SK-N-SH (cell line): Measurements from ENCODE around the gene TLX3. TPM values are rescaled to one million over a fixed set of nuclear protein-coding genes. Genes with fewer than 3 reads are reported as not detected.

Experiments used
- CTCF ChIA-PET: fragments of 300-600, 350-600 bp; formaldehyde crosslinking; extraction: SDS; loops from one replicate; lab custom pipeline; 2021; lab: Yijun Ruan, JAX
- POLR2A ChIA-PET: fragments of 350-600 bp; sonication (Branson Sonifier 250); formaldehyde crosslinking; extraction: SDS; loops from one replicate; lab custom pipeline; 2020; ENCODE audit warnings: antibody characterized with exemption, inconsistent platforms; lab: Yijun Ruan, JAX
- DNase-seq: peaks from one replicate; pipeline ENCODE4 v3.0.0; 2012
- H2AFZ ChIP-seq: fragments of 200-600 bp; sonication (generic); 2 replicates; pipeline ENCODE4 v1.8.1; 2016; ENCODE audit warnings: antibody characterized with exemption, mild to moderate bottlenecking, low read depth
- H3F3A ChIP-seq: fragments of 200-600 bp; sonication (generic); replicated peaks from 2 replicates; pipeline ENCODE3; 2016; ENCODE audit warnings: antibody characterized with exemption, mild to moderate bottlenecking; ENCODE audit not compliant: insufficient read depth
- H3K27ac ChIP-seq, 2 experiments: fragments of 200-500 bp in 1 of 2; fragments of 200-600 bp in 1 of 2; sonication (Bioruptor generic) in 1 of 2; sonication (generic), shearing (Covaris generic) in 1 of 2; 2 replicates each; pipeline versions ENCODE4 v1.5.1 to v1.6.1; 2014 to 2016; ENCODE audit warnings: low read depth in 2 of 2, inconsistent platforms in 1 of 2, low read length in 1 of 2, mild to moderate bottlenecking in 1 of 2, mixed read lengths in 1 of 2
- H3K27me3 ChIP-seq: fragments of 200-600 bp; sonication (generic), shearing (Covaris generic); 2 replicates; pipeline ENCODE4 v1.6.1; 2016; ENCODE audit warnings: mixed run types; ENCODE audit not compliant: insufficient read depth
- H3K36me3 ChIP-seq, 2 experiments: fragments of 200-500 bp in 1 of 2; fragments of 200-600 bp in 1 of 2; sonication (Bioruptor generic) in 1 of 2; sonication (generic) in 1 of 2; replicated peaks in 1 of 2; 2 replicates each; pipeline versions ENCODE3 to v1.5.1; 2014 to 2016; ENCODE audit warnings: low read length in 1 of 2, mild to moderate bottlenecking in 1 of 2; ENCODE audit not compliant: insufficient read depth in 2 of 2, control insufficient read depth in 1 of 2
- H3K4me1 ChIP-seq, 2 experiments: fragments of 200-500 bp in 1 of 2; fragments of 200-600 bp in 1 of 2; sonication (Bioruptor generic) in 1 of 2; sonication (generic), shearing (Covaris generic) in 1 of 2; 2 replicates each; pipeline versions ENCODE4 v1.5.1 to v1.6.1; 2014 to 2016; ENCODE audit warnings: low read depth in 1 of 2, low read length in 1 of 2, mixed run types in 1 of 2; ENCODE audit not compliant: insufficient read depth in 2 of 2, control insufficient read depth in 1 of 2
- H3K4me2 ChIP-seq: fragments of 200-600 bp; sonication (generic), shearing (Covaris generic); 2 replicates; pipeline ENCODE4 v1.6.1; 2017; ENCODE audit warnings: mixed run types
- H3K4me3 ChIP-seq, 2 experiments: fragments of 200-500 bp in 1 of 2; fragments of 200-600 bp in 1 of 2; sonication (Bioruptor generic) in 1 of 2; sonication (generic), shearing (Covaris generic) in 1 of 2; 2 replicates each; pipeline versions ENCODE4 v1.5.1 to v1.8.1; 2014 to 2016; ENCODE audit warnings: low read depth in 2 of 2, inconsistent platforms in 1 of 2, low read length in 1 of 2, mild to moderate bottlenecking in 1 of 2, mixed read lengths in 1 of 2, moderate library complexity in 1 of 2
- H3K79me2 ChIP-seq: fragments of 200-600 bp; sonication (generic); 2 replicates; pipeline ENCODE4 v1.8.1; 2017; ENCODE audit warnings: mild to moderate bottlenecking; ENCODE audit not compliant: insufficient read depth
- H3K9ac ChIP-seq: fragments of 200-600 bp; sonication (generic); 2 replicates; pipeline ENCODE4 v1.6.1; 2017; ENCODE audit warnings: mixed run types
- H3K9me2 ChIP-seq: fragments of 200-600 bp; sonication (generic); 2 replicates; pipeline ENCODE4 v1.6.1; 2017; ENCODE audit warnings: mixed run types
- H3K9me3 ChIP-seq: fragments of 200-600 bp; sonication (generic); 2 replicates; pipeline ENCODE4 v1.6.1; 2017; ENCODE audit warnings: mixed run types, mild to moderate bottlenecking, moderate library complexity
- H4K20me1 ChIP-seq: fragments of 200-600 bp; sonication (generic); 2 replicates; pipeline ENCODE4 v1.6.1; 2017; ENCODE audit warnings: mild to moderate bottlenecking, mixed run types; ENCODE audit not compliant: insufficient read depth
- CHD2 ChIP-seq: fragments of 150-350 bp; IDR thresholded peaks from 2 replicates; pipeline ENCODE4 v1.6.1; 2018; ENCODE audit warnings: low read length; ENCODE audit not compliant: partially characterized antibody
- CTCF ChIP-seq: fragments of 200-600 bp; sonication (generic); IDR thresholded peaks from 2 replicates; pipeline ENCODE4 v1.6.1; 2017; ENCODE audit warnings: antibody characterized with exemption, mild to moderate bottlenecking, moderate library complexity
- EP300 ChIP-seq, 2 experiments: IDR thresholded peaks; 2 replicates each; pipeline versions ENCODE4 v1.4.0 to v1.6.1; 2012; ENCODE audit warnings: borderline replicate concordance in 1 of 2, low read depth in 1 of 2, low read length in 1 of 2
- EZH2phosphoT487 ChIP-seq: fragments of 200-600 bp; sonication (generic); IDR thresholded peaks from 2 replicates; pipeline ENCODE4 v1.6.1; 2017; ENCODE audit warnings: low read depth, mixed run types, mild to moderate bottlenecking, antibody characterized with exemption, moderate library complexity, borderline replicate concordance
- FOXJ3 ChIP-seq: sonication (generic); formaldehyde crosslinking; IDR thresholded peaks from 2 replicates; pipeline ENCODE4 v1.5.1; 2020; ENCODE audit warnings: mild to moderate bottlenecking, missing genetic modification reagents
- FOXM1 ChIP-seq: IDR thresholded peaks from 2 replicates; pipeline ENCODE4 v1.4.0; 2012; ENCODE audit warnings: low read depth, mild to moderate bottlenecking
- GATA2 ChIP-seq: sonication (generic); formaldehyde crosslinking; IDR thresholded peaks from 2 replicates; pipeline ENCODE4 v1.5.0; 2020; ENCODE audit warnings: mild to moderate bottlenecking, missing genetic modification reagents
- MXI1 ChIP-seq: IDR thresholded peaks from 2 replicates; pipeline ENCODE4 v1.6.1; 2012; ENCODE audit warnings: mild to moderate bottlenecking, low read depth, low read length, improper control_type of control experiment
- NRF1 ChIP-seq: IDR thresholded peaks from 2 replicates; pipeline ENCODE4 v1.6.1; 2012; ENCODE audit warnings: low read depth, mild to moderate bottlenecking, low read length
- POLR2AphosphoS5 ChIP-seq: IDR thresholded peaks from 2 replicates; pipeline ENCODE4 v1.6.1; 2012; ENCODE audit warnings: low read depth, low read length
- RAD21 ChIP-seq: IDR thresholded peaks from 2 replicates; pipeline ENCODE4 v1.6.1; 2012; ENCODE audit warnings: mild to moderate bottlenecking, low read length
- REST ChIP-seq: IDR thresholded peaks from 2 replicates; pipeline ENCODE4 v1.6.1; 2012; ENCODE audit warnings: mild to moderate bottlenecking, low read depth, low read length, moderate library complexity
- RFX5 ChIP-seq: IDR thresholded peaks from 2 replicates; pipeline ENCODE4 v1.6.1; 2012; ENCODE audit warnings: mild to moderate bottlenecking, improper control_type of control experiment, low read length
- SIN3A ChIP-seq: IDR thresholded peaks from 2 replicates; pipeline ENCODE4 v1.6.1; 2012; ENCODE audit warnings: low read depth, mild to moderate bottlenecking, low read length, moderate library complexity, borderline replicate concordance
- TCF12 ChIP-seq: IDR thresholded peaks from 2 replicates; pipeline ENCODE4 v1.4.0; 2012
- TEAD4 ChIP-seq: IDR thresholded peaks from 2 replicates; pipeline ENCODE4 v1.4.0; 2012; ENCODE audit warnings: mild to moderate bottlenecking, borderline replicate concordance; ENCODE audit not compliant: insufficient read depth
- USF1 ChIP-seq: IDR thresholded peaks from 2 replicates; pipeline ENCODE4 v1.4.0; 2012; ENCODE audit warnings: low read depth, borderline replicate concordance
- USF2 ChIP-seq: fragments of 150-350 bp; IDR thresholded peaks from 2 replicates; pipeline ENCODE4 v1.6.1; 2017; ENCODE audit warnings: antibody characterized with exemption, low read length, low read depth, borderline replicate concordance
- ZBTB33 ChIP-seq: IDR thresholded peaks from 2 replicates; pipeline ENCODE4 v1.4.0; 2012; ENCODE audit warnings: low read depth, borderline replicate concordance
- WGBS: methylation state at CpG from one replicate; pipeline ENCODE4 v1.1.6; 2017; ENCODE audit warnings: low lambda C conversion rate; 5-methylcytosine and 5-hydroxymethylcytosine counted together
- polyA plus RNA-seq, 3 experiments: library from polyadenylated mRNA; depleted of rRNA; stranded (reverse); fragments of >200 nt; gene quantifications; 2 replicates each; pipeline ENCODE4 v1.2.3, GENCODE V29; 2012

Gene TLX3
- polyA plus RNA-seq, 1 of the 3 experiments (the other 2 are of a cell fraction): 4.7 TPM

- TF ChIP-seq REST: no peak
- TF ChIP-seq FOXM1: no peak
- TF ChIP-seq MXI1: peak; percentile 65
- no peak for TF ChIP-seq EZH2phosphoT487
- TF ChIP-seq TEAD4: no peak
- no peak for TF ChIP-seq TCF12
- no peak for TF ChIP-seq GATA2 (CRISPR knock-in tag)
- TF ChIP-seq NRF1: no peak
- TF ChIP-seq USF1: no peak
- TF ChIP-seq POLR2AphosphoS5: 0 out of 2 replicates have a peak, but pooled peaks have one; percentile 37
These were observed at the start of gene TLX3 (continued) for GRCh38 chr5:171308453-171309275.

GRCh38 chr5:171261361-171261760, 47.7 kb upstream of the TLX3 start:
- H3K36me3 ChIP-seq: no peaks in the 10 kb centered on the region
- no peaks in the 10 kb centered on the region for H3K4me1 ChIP-seq
- H3K9me3 ChIP-seq: no peaks in the 10 kb centered on the region
- ChIA-PET POLR2A (no interaction called here), CTCF (interaction anchor here (1.0 to 2.8 kb wide), 5 partner anchors 11 to 81 kb away, joined by 3 to 13 read pairs (median 6); no protein-coding TSS in a partner anchor)
- no peak overlapping the region for H3K4me3 ChIP-seq
- H4K20me1 ChIP-seq: no peaks in the 10 kb centered on the region
- no peaks in the 10 kb centered on the region for H3K27me3 ChIP-seq
- no peak for DNase-seq
- no peaks in the 10 kb centered on the region for H3K9me2 ChIP-seq
- no peak overlapping the region for H2AFZ ChIP-seq
- no peak overlapping the region for H3K9ac ChIP-seq
- no peaks in the 10 kb centered on the region for H3K79me2 ChIP-seq
- 86% methylated on average over 1 of the region's 1 CpG for WGBS
- no peak overlapping the region for H3K4me2 ChIP-seq
- no peak overlapping the region for H3K27ac ChIP-seq
- no peaks in the 10 kb centered on the region for H3F3A ChIP-seq
- TF ChIP-seq RAD21: no peak
- TF ChIP-seq USF2: no peak
- TF ChIP-seq TEAD4: no peak
- TF ChIP-seq CTCF: no peak
- no peak for TF ChIP-seq GATA2 (CRISPR knock-in tag)
- TF ChIP-seq SIN3A: no peak
- no peak for TF ChIP-seq CHD2
- no peak for TF ChIP-seq EP300 (IDR thresholded peaks at IDR 0.05; ENCODE audit: borderline replicate concordance in 1 of 2, low read depth in 1 of 2, low read length in 1 of 2)
- TF ChIP-seq FOXJ3 (CRISPR knock-in tag): no peak
- no peak for TF ChIP-seq ZBTB33
- no peak for TF ChIP-seq RFX5
